Effector memory CD4-positive, alpha-beta T cell (primary cell): ENCODE data around the gene SSH3.

Experiments
- DNase-seq, 3 donors: peaks; one replicate each; pipeline ENCODE4 v3.0.0-alpha.2; 2020
- H3K27ac ChIP-seq: 2 replicates; pipeline ENCODE4 v1.7.0; 2013; ENCODE audit warnings: mild to moderate bottlenecking, low read length, moderate library complexity; ENCODE audit not compliant: insufficient read depth, poor library complexity, severe bottlenecking
- H3K27me3 ChIP-seq: replicated peaks from 2 replicates; pipeline ENCODE4 v1.7.0; 2013; ENCODE audit warnings: mild to moderate bottlenecking, low read length; ENCODE audit not compliant: insufficient read depth, control insufficient read depth, poor library complexity, severe bottlenecking
- H3K36me3 ChIP-seq: 2 replicates; pipeline ENCODE4 v1.7.0; 2013; ENCODE audit warnings: mild to moderate bottlenecking, low read length, moderate library complexity; ENCODE audit not compliant: control insufficient read depth, insufficient read depth
- H3K4me1 ChIP-seq: 2 replicates; pipeline ENCODE4 v1.7.0; 2013; ENCODE audit warnings: low read length, mild to moderate bottlenecking; ENCODE audit not compliant: control insufficient read depth, insufficient read depth, poor library complexity, severe bottlenecking
- H3K4me3 ChIP-seq: 2 replicates; pipeline ENCODE4 v1.7.0; 2013; ENCODE audit warnings: low read length, low read depth, mild to moderate bottlenecking; ENCODE audit not compliant: insufficient read depth, poor library complexity, severe bottlenecking
- H3K9me3 ChIP-seq: 2 replicates; pipeline ENCODE4 v1.7.0; 2013; ENCODE audit warnings: mild to moderate bottlenecking, low read length, moderate library complexity; ENCODE audit not compliant: control insufficient read depth

The SSH3 gene

GRCh38 chr11:67287355-67288197 is 15.8 kb upstream of the SSH3 start:
- Histone ChIP-seq H3K27ac (peak overlapping the region; percentile 90), H3K36me3 (peaks cover 58% of the 10 kb centered on the region), H3K9me3 (no peaks in the 10 kb centered on the region), H3K27me3 (no peaks in the 10 kb centered on the region), H3K4me3 (peak overlapping the region; percentile 84), H3K4me1 (peaks cover 69% of the 10 kb centered on the region)
- no peak for DNase-seq

GRCh38 chr11:67288198-67288451 is 15.2 kb upstream of the SSH3 start:
- no peak for DNase-seq
- H3K27me3 ChIP-seq, result no peaks in the 10 kb centered on the region
- no peaks in the 10 kb centered on the region for H3K9me3 ChIP-seq
- peak overlapping the region; percentile 90 for H3K27ac ChIP-seq
- H3K4me3 ChIP-seq, result peak overlapping the region; percentile 84
- H3K36me3 ChIP-seq, result peaks cover 57% of the 10 kb centered on the region
- peaks cover 69% of the 10 kb centered on the region for H3K4me1 ChIP-seq

GRCh38 chr11:67288452-67289225 is 14.7 kb upstream of the SSH3 start:
- H3K36me3 ChIP-seq, result peaks cover 52% of the 10 kb centered on the region
- peak; percentile 80 to 86 (median 85) for DNase-seq
- no peaks in the 10 kb centered on the region for H3K27me3 ChIP-seq
- H3K4me3 ChIP-seq, result peak overlapping the region; percentile 84
- peak overlapping the region; percentile 90 for H3K27ac ChIP-seq
- peaks cover 69% of the 10 kb centered on the region for H3K4me1 ChIP-seq
- no peaks in the 10 kb centered on the region for H3K9me3 ChIP-seq

- no peaks in the 10 kb centered on the region for H3K27me3 ChIP-seq
- peaks cover 69% of the 10 kb centered on the region for H3K4me1 ChIP-seq
- DNase-seq, result no peak
- H3K27ac ChIP-seq, result peak within 1 kb of the TSS; percentile 90
- peaks cover 46% of the 10 kb centered on the region for H3K36me3 ChIP-seq
- no peaks in the 10 kb centered on the region for H3K9me3 ChIP-seq
- peak within 1 kb of the TSS; percentile 84 for H3K4me3 ChIP-seq
Observed at GRCh38 chr11:67289226-67289650, 14.1 kb upstream of the SSH3 start, which contains the start of gene ANKRD13D. ANKRD13D (plus strand) TSS chr11:67289303; CDS start chr11:67289461, 158 bp downstream.

- H3K27me3 ChIP-seq, result no peaks in the 10 kb centered on the region
- peak overlapping the region; percentile 90 for H3K27ac ChIP-seq
- DNase-seq, result no peak
- H3K36me3 ChIP-seq, result peaks cover 43% of the 10 kb centered on the region
- no peaks in the 10 kb centered on the region for H3K9me3 ChIP-seq
- H3K4me1 ChIP-seq, result peaks cover 67% of the 10 kb centered on the region
- H3K4me3 ChIP-seq, result peak overlapping the region; percentile 58
Observed at GRCh38 chr11:67289651-67290479, 13.5 kb upstream of the SSH3 start.

GRCh38 chr11:67290801-67291200 is 12.5 kb upstream of the SSH3 start:
- Histone ChIP-seq H3K27ac (peak overlapping the region; percentile 90), H3K4me3 (no peak overlapping the region), H3K27me3 (no peaks in the 10 kb centered on the region), H3K9me3 (peaks cover 3% of the 10 kb centered on the region), H3K36me3 (peaks cover 40% of the 10 kb centered on the region), H3K4me1 (peaks cover 58% of the 10 kb centered on the region)
- no peak for DNase-seq

- no peak overlapping the region for H3K4me3 ChIP-seq
- no peaks in the 10 kb centered on the region for H3K27me3 ChIP-seq
- H3K4me1 ChIP-seq, result peaks cover 49% of the 10 kb centered on the region
- H3K36me3 ChIP-seq, result peaks cover 38% of the 10 kb centered on the region
- DNase-seq, result no peak
- peaks cover 8% of the 10 kb centered on the region for H3K9me3 ChIP-seq
- H3K27ac ChIP-seq, result peak overlapping the region; percentile 30
Observed at GRCh38 chr11:67291481-67292381, 11.6 kb upstream of the SSH3 start.

- peak overlapping the region; percentile 30 for H3K27ac ChIP-seq
- H3K9me3 ChIP-seq, result peaks cover 8% of the 10 kb centered on the region
- H3K27me3 ChIP-seq, result no peaks in the 10 kb centered on the region
- peaks cover 40% of the 10 kb centered on the region for H3K36me3 ChIP-seq
- peaks cover 40% of the 10 kb centered on the region for H3K4me1 ChIP-seq
- no peak for DNase-seq
- no peak overlapping the region for H3K4me3 ChIP-seq
Observed at GRCh38 chr11:67292671-67293070, 10.7 kb upstream of the SSH3 start.

GRCh38 chr11:67293090-67293489 is 10.2 kb upstream of the SSH3 start:
- no peak overlapping the region for H3K4me3 ChIP-seq
- H3K9me3 ChIP-seq, result peaks cover 8% of the 10 kb centered on the region
- peaks cover 35% of the 10 kb centered on the region for H3K4me1 ChIP-seq
- DNase-seq, result no peak
- peak overlapping the region; percentile 30 for H3K27ac ChIP-seq
- no peaks in the 10 kb centered on the region for H3K27me3 ChIP-seq
- peaks cover 40% of the 10 kb centered on the region for H3K36me3 ChIP-seq
